Caco-2 (cell line): ENCODE results near the gene FGD2. TPM values are rescaled to one million over a fixed set of nuclear protein-coding genes. Genes with fewer than 3 reads are reported as not detected.

Experiments
- BruUV-seq: library from RNA; stranded (reverse); fragments of 400-500 nt; replicated peaks from 2 replicates; lab custom pipeline; 2021; lab: Mats Ljungman, UMichigan
- CTCF ChIA-PET: fragments of 300-600 bp; sonication (Branson Sonifier 250); formaldehyde crosslinking; loops from one replicate; lab custom pipeline; 2022; ENCODE audit warnings: antibody characterized with exemption; lab: Charles Lee
- POLR2A ChIA-PET: fragments of 300-600 bp; sonication (Branson Sonifier 250); formaldehyde crosslinking; loops from one replicate; lab custom pipeline; 2022; ENCODE audit warnings: antibody characterized with exemption; lab: Charles Lee
- DNase-seq, 2 experiments: peaks; one replicate each; pipeline versions ENCODE4 v3.0.0 to v3.0.0-alpha.2; 2020 to 2022
- H3K27me3 ChIP-seq: replicated peaks from 2 replicates; pipeline ENCODE4 v1.6.0; 2011; ENCODE audit warnings: low read length; ENCODE audit not compliant: control insufficient read depth, insufficient read depth
- H3K36me3 ChIP-seq: 2 replicates; pipeline ENCODE4 v1.5.1; 2011; ENCODE audit warnings: low read length; ENCODE audit not compliant: control insufficient read depth, insufficient read depth
- H3K4me1 ChIP-seq: fragments of 250-450 bp; sonication (Bioruptor Pico); 2 replicates; pipeline ENCODE4 v1.5.1; 2020; ENCODE audit warnings: mild to moderate bottlenecking
- H3K4me3 ChIP-seq: 2 replicates; pipeline ENCODE4 v1.5.1; 2011; ENCODE audit warnings: low read depth, mild to moderate bottlenecking, control low read depth, low read length
- H3K9me3 ChIP-seq: fragments of 250-450 bp; sonication (Bioruptor Pico); 2 replicates; pipeline ENCODE4 v1.5.1; 2020; ENCODE audit warnings: mild to moderate bottlenecking, moderate library complexity
- H3K27ac Mint-ChIP-seq: one replicate; pipeline ENCODE4 v1.8.0; 2022; ENCODE audit warnings: mixed read lengths; ENCODE audit not compliant: unreplicated experiment
- H3K27me3 Mint-ChIP-seq: one replicate; pipeline ENCODE4 v1.8.0; 2022; ENCODE audit warnings: mixed read lengths; ENCODE audit not compliant: insufficient read depth, unreplicated experiment
- H3K36me3 Mint-ChIP-seq: one replicate; pipeline ENCODE4 v1.8.0; 2022; ENCODE audit warnings: mild to moderate bottlenecking, mixed read lengths; ENCODE audit not compliant: insufficient read depth, unreplicated experiment
- H3K4me1 Mint-ChIP-seq: one replicate; pipeline ENCODE4 v1.8.0; 2022; ENCODE audit warnings: low read depth, mixed read lengths; ENCODE audit not compliant: unreplicated experiment
- H3K4me3 Mint-ChIP-seq: one replicate; pipeline ENCODE4 v1.8.0; 2022; ENCODE audit warnings: mild to moderate bottlenecking, moderate library complexity, mixed read lengths; ENCODE audit not compliant: unreplicated experiment
- H3K9me3 Mint-ChIP-seq: one replicate; pipeline ENCODE4 v1.8.0; 2022; ENCODE audit warnings: mixed read lengths; ENCODE audit not compliant: unreplicated experiment
- CTCF ChIP-seq, 2 experiments: fragments of 200-600 bp in 1 of 2; IDR thresholded peaks; 1 replicate in 1 of 2; 2 replicates in 1 of 2; pipeline versions ENCODE4 v1.5.1 to v1.8.0; 2011 to 2022; ENCODE audit warnings: antibody characterized with exemption in 1 of 2, control low read depth in 1 of 2, inconsistent platforms in 1 of 2, low read depth in 1 of 2, low read length in 1 of 2, mild to moderate bottlenecking in 1 of 2, moderate library complexity in 1 of 2; ENCODE audit not compliant: insufficient read depth in 1 of 2, severe bottlenecking in 1 of 2, unreplicated experiment in 1 of 2
- intact Hi-C: fragments of 100-400 bp; cut with micrococcal nuclease; formaldehyde crosslinking; loops from one replicate; pipeline ENCODE4 v1.10.0; 2022; ENCODE audit not compliant: unreplicated experiment
- total RNA-seq: library from RNA; stranded (reverse); gene quantifications from 2 replicates; pipeline ENCODE4 v1.2.3, GENCODE V29; 2022

FGD2 gene
- total RNA-seq, 1 experiment from 2014 or later, result not detected

- Histone ChIP-seq H3K4me3 (no peak overlapping the region), H3K4me1 (0 out of 2 replicates have a peak, but pooled peaks cover 4% of the 10 kb centered on the region), H3K27me3 (no peaks in the 10 kb centered on the region), H3K36me3 (no peaks in the 10 kb centered on the region), H3K9me3 (no peaks in the 10 kb centered on the region)
- intact Hi-C loops, result no loop called here
- Mint-ChIP-seq H3K9me3 (no peaks in the 10 kb centered on the region), H3K27ac (no peak overlapping the region), H3K4me3 (no peak overlapping the region), H3K27me3 (no peaks in the 10 kb centered on the region), H3K36me3 (no peaks in the 10 kb centered on the region), H3K4me1 (no peaks in the 10 kb centered on the region)
- ChIA-PET POLR2A (no interaction called here), CTCF (interaction anchor here (1.5 kb wide), 1 partner anchor 58 kb away, joined by 3 read pairs; no protein-coding TSS in a partner anchor)
- no TSS peak for BruUV-seq
- TF ChIP-seq CTCF (IDR thresholded peaks at IDR 0.05; ENCODE audit: insufficient read depth in 1 of 2, low read depth in 1 of 2, low read length in 1 of 2, severe bottlenecking in 1 of 2, unreplicated experiment in 1 of 2), result no peak
- no peak for DNase-seq
These were observed 45.8 kb upstream of the FGD2 start for GRCh38 chr6:36959555-36960250.

- ChIA-PET CTCF (no interaction called here), POLR2A (interaction anchor here (0.5 kb wide), 1 partner anchor 25 kb away, joined by 3 read pairs; no protein-coding TSS in a partner anchor)
- Mint-ChIP-seq H3K4me1 (no peaks in the 10 kb centered on the region), H3K36me3 (no peaks in the 10 kb centered on the region), H3K27me3 (no peaks in the 10 kb centered on the region), H3K27ac (no peak overlapping the region), H3K9me3 (no peaks in the 10 kb centered on the region), H3K4me3 (no peak overlapping the region)
- TF ChIP-seq CTCF (IDR thresholded peaks at IDR 0.05; ENCODE audit: insufficient read depth in 1 of 2, low read depth in 1 of 2, low read length in 1 of 2, severe bottlenecking in 1 of 2, unreplicated experiment in 1 of 2), result no peak
- intact Hi-C loops, result no loop called here
- no TSS peak for BruUV-seq
- H3K4me3 ChIP-seq, result no peak overlapping the region
- DNase-seq, result no peak
- H3K27me3 ChIP-seq, result no peaks in the 10 kb centered on the region
- 0 out of 2 replicates have a peak, but pooled peaks cover 4% of the 10 kb centered on the region for H3K4me1 ChIP-seq
- H3K36me3 ChIP-seq, result no peaks in the 10 kb centered on the region
- no peaks in the 10 kb centered on the region for H3K9me3 ChIP-seq
These were observed 43.7 kb upstream of the FGD2 start for GRCh38 chr6:36961441-36962435.

- no peaks in the 10 kb centered on the region for H3K27me3 Mint-ChIP-seq
- Histone ChIP-seq H3K4me1 (0 out of 2 replicates have a peak, but pooled peaks cover 4% of the 10 kb centered on the region), H3K4me3 (no peak overlapping the region), H3K9me3 (no peaks in the 10 kb centered on the region), H3K36me3 (peaks cover 2% of the 10 kb centered on the region), H3K27me3 (no peaks in the 10 kb centered on the region)
- intact Hi-C loops, result no loop called here
- DNase-seq, result peak; percentile 44 to 59
- no peak for TF ChIP-seq CTCF (IDR thresholded peaks at IDR 0.05; ENCODE audit: insufficient read depth in 1 of 2, low read depth in 1 of 2, low read length in 1 of 2, severe bottlenecking in 1 of 2, unreplicated experiment in 1 of 2)
- no peak overlapping the region for H3K4me3 Mint-ChIP-seq
- no peaks in the 10 kb centered on the region for H3K9me3 Mint-ChIP-seq
- BruUV-seq, result no TSS peak
- no peak overlapping the region for H3K27ac Mint-ChIP-seq
- no peaks in the 10 kb centered on the region for H3K4me1 Mint-ChIP-seq
- CTCF ChIA-PET, result no interaction called here
- POLR2A ChIA-PET, result no interaction called here
- H3K36me3 Mint-ChIP-seq, result peaks cover 6% of the 10 kb centered on the region
These were observed 42.6 kb upstream of the FGD2 start for GRCh38 chr6:36962874-36963273.
